MCF 10A (cell line): Measurements from ENCODE around the gene ATF7IP2. TPM values are rescaled to one million over a fixed set of nuclear protein-coding genes. Genes with fewer than 3 reads are reported as not detected.

ENCODE experiments used
- BruUV-seq: library from RNA; stranded (reverse); fragments of 400-500 nt; replicated peaks from 2 replicates; lab custom pipeline; 2021; lab: Mats Ljungman, UMichigan
- CTCF ChIA-PET: fragments of 300-600 bp; sonication (Branson Sonifier 250); formaldehyde crosslinking; extraction: SDS; loops from one replicate; lab custom pipeline; 2021; ENCODE audit warnings: antibody characterized with exemption, inconsistent platforms; lab: Yijun Ruan, JAX
- POLR2A ChIA-PET: fragments of 300-600, 350-650 bp; sonication (Branson Sonifier 250); formaldehyde crosslinking; extraction: SDS; loops from one replicate; lab custom pipeline; 2020; ENCODE audit warnings: antibody characterized with exemption, inconsistent platforms; lab: Yijun Ruan, JAX
- DNase-seq: peaks from one replicate; pipeline ENCODE4 v3.0.0-alpha.2; 2018; ENCODE audit not compliant: unreplicated experiment
- H3K27ac Mint-ChIP-seq: one replicate; pipeline ENCODE4 v1.8.0; 2022; ENCODE audit warnings: mild to moderate bottlenecking, low read depth, mixed read lengths; ENCODE audit not compliant: unreplicated experiment
- H3K27me3 Mint-ChIP-seq: one replicate; pipeline ENCODE4 v1.8.0; 2022; ENCODE audit warnings: mixed read lengths; ENCODE audit not compliant: insufficient read depth, unreplicated experiment
- H3K36me3 Mint-ChIP-seq: one replicate; pipeline ENCODE4 v1.8.0; 2022; ENCODE audit warnings: mild to moderate bottlenecking, moderate library complexity, mixed read lengths; ENCODE audit not compliant: insufficient read depth, unreplicated experiment
- H3K4me1 Mint-ChIP-seq: one replicate; pipeline ENCODE4 v1.8.0; 2022; ENCODE audit warnings: mixed read lengths; ENCODE audit not compliant: insufficient read depth, unreplicated experiment
- H3K4me3 Mint-ChIP-seq: one replicate; pipeline ENCODE4 v1.8.0; 2022; ENCODE audit warnings: mild to moderate bottlenecking, moderate library complexity, mixed read lengths; ENCODE audit not compliant: unreplicated experiment
- H3K9me3 Mint-ChIP-seq: one replicate; pipeline ENCODE4 v1.8.0; 2022; ENCODE audit warnings: mixed read lengths; ENCODE audit not compliant: unreplicated experiment
- intact Hi-C: fragments of 100-400 bp; cut with micrococcal nuclease; formaldehyde crosslinking; loops from 2 replicates; pipeline ENCODE4 v1.14.1; 2022
- total RNA-seq: library from RNA; stranded (reverse); gene quantifications from 2 replicates; pipeline ENCODE4 v1.2.3, GENCODE V29; 2022
- TF ChIP-seq, protein P1 (sequence below): fragments of 200-600 bp; IDR thresholded peaks from one replicate; pipeline ENCODE4 v1.8.0; 2022; ENCODE audit warnings: antibody characterized with exemption, mild to moderate bottlenecking; ENCODE audit not compliant: unreplicated experiment

ATF7IP2 gene
- total RNA-seq, 1 experiment from 2014 or later, result 6.5 TPM

DNA sequence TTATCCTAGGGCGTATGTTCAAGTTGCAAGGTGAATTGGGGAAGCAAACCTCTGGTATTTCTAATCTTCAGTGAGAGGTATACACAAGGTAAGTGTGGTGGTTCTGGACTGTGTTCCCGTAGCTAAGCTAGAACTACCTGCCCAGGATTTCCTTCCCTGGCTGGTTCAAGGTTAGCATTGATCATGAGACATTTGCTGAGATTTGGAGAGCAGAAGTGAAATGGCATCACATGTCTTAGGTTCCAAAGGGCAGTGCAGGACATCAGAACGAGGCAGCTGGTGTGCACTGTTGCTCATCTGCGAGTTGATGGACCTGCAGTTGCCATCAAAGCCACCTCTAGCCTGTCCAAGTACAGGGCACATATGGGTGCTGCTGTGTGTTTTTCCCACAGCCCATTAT is 99.3 kb downstream of the ATF7IP2 start:
- TF ChIP-seq, protein P1, sequence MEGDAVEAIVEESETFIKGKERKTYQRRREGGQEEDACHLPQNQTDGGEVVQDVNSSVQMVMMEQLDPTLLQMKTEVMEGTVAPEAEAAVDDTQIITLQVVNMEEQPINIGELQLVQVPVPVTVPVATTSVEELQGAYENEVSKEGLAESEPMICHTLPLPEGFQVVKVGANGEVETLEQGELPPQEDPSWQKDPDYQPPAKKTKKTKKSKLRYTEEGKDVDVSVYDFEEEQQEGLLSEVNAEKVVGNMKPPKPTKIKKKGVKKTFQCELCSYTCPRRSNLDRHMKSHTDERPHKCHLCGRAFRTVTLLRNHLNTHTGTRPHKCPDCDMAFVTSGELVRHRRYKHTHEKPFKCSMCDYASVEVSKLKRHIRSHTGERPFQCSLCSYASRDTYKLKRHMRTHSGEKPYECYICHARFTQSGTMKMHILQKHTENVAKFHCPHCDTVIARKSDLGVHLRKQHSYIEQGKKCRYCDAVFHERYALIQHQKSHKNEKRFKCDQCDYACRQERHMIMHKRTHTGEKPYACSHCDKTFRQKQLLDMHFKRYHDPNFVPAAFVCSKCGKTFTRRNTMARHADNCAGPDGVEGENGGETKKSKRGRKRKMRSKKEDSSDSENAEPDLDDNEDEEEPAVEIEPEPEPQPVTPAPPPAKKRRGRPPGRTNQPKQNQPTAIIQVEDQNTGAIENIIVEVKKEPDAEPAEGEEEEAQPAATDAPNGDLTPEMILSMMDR, result no peak

DNA sequence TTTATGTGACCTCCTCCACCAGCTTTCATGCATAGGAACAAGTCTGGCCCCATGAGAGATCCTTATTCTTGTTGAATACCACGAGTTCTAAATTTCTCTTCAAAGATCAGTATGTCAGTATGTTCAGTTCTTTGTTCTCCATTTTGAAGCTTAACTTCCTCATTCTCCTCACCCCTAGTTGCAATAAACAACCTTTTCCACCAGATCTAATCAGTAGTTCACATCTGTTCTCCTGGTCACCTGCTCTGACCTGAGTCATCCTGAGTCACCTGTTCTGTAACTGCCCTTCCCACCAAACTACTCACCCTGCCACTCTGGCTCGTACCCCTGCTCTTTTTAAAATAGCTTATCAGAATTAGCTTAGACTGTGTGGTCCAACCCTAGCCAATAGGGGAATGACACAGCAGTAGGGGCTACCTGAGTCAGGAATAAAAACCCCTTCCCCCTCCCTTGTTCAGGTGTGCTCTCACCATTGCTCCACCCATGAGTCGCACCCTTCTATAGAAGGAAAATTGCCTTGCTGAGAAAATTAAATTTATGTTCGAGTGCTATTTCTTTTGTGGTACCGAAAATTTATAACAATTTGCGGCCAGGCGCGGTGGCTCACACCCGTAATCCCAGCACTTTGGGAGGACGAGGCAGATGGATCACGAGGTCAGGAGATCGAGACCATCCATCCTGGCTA is 100.0 kb downstream of the ATF7IP2 start:
- intact Hi-C loops, result no loop called here
- H3K27me3 Mint-ChIP-seq, result no peaks in the 10 kb centered on the region
- ChIA-PET POLR2A (interaction anchor here (0.6 kb wide), 1 partner anchor 17 kb away, joined by 3 read pairs; no protein-coding TSS in a partner anchor), CTCF (interaction anchor here (0.7 to 1.1 kb wide), 2 partner anchors 58 to 229 kb away, joined by 3 read pairs; no protein-coding TSS in a partner anchor)
- H3K36me3 Mint-ChIP-seq, result no peaks in the 10 kb centered on the region
- H3K27ac Mint-ChIP-seq, result no peak overlapping the region
- peaks cover 6% of the 10 kb centered on the region for H3K4me1 Mint-ChIP-seq
- no peak for DNase-seq
- peaks cover 8% of the 10 kb centered on the region for H3K9me3 Mint-ChIP-seq
- TF ChIP-seq, protein P1, result no peak
- no peak overlapping the region for H3K4me3 Mint-ChIP-seq
- BruUV-seq, result no TSS peak

More for the DNA sequence above, 99.3 kb downstream of the ATF7IP2 start:
- no TSS peak for BruUV-seq
- peaks cover 4% of the 10 kb centered on the region for H3K36me3 Mint-ChIP-seq
- no peak overlapping the region for H3K27ac Mint-ChIP-seq
- intact Hi-C loops, result no loop called here
- H3K27me3 Mint-ChIP-seq, result no peaks in the 10 kb centered on the region
- no peak overlapping the region for H3K4me3 Mint-ChIP-seq
- no peak for DNase-seq
- ChIA-PET CTCF (interaction anchor here (1.1 kb wide), 2 partner anchors 57 to 171 kb away, joined by 3 to 6 read pairs; no protein-coding TSS in a partner anchor), POLR2A (interaction anchor here (0.6 kb wide), 1 partner anchor 18 kb away, joined by 3 read pairs; no protein-coding TSS in a partner anchor)
- H3K4me1 Mint-ChIP-seq, result peaks cover 6% of the 10 kb centered on the region
- H3K9me3 Mint-ChIP-seq, result peaks cover 8% of the 10 kb centered on the region

DNA sequence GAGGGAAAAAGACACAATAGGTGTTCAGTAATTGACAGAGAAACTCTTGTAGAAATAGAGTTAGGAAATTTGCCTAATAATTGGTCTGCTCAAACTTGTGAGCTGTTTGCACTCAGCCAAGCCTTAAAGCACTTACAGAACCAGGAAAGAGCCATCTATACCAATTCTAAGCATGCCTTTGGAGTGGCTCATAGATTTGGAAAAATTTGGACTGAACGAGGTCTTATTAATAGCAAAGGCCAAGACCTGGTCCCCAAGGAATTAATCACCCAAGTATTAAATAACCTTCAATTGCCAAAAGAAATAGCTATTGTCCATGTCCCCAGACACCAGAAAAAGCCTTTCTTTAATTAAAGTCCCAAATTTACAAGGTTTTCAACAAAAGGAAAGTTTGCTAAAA is 104.3 kb downstream of the ATF7IP2 start:
- ChIA-PET CTCF (interaction anchor here (0.7 kb wide), 1 partner anchor 67 kb away, joined by 3 read pairs; no protein-coding TSS in a partner anchor), POLR2A (no interaction called here)
- Mint-ChIP-seq H3K4me1 (peaks cover 6% of the 10 kb centered on the region), H3K36me3 (no peaks in the 10 kb centered on the region), H3K27ac (no peak overlapping the region), H3K27me3 (no peaks in the 10 kb centered on the region), H3K9me3 (peaks cover 17% of the 10 kb centered on the region), H3K4me3 (no peak overlapping the region)
- intact Hi-C loops, result no loop called here
- BruUV-seq, result no TSS peak
- no peak for DNase-seq
- TF ChIP-seq, protein P1, result no peak

DNA sequence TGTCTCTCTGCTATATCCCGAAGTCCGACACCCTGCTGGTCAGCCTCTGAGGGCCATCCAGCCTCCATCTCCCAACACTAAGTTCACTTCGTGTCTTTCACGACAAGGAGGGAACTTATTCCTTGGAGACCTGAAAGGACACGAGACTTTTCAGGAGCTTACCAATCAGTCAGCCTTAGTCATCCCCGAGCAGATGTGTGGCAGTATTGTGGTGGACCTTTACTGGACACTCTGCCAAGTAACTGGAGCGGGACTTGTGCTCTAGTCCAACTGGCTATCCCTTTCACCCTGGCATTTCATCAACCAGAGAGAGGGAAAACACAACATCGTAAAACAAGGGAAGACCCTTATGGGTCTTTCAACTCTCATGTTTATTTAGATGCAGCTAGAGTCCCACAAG is 107.4 kb downstream of the ATF7IP2 start:
- ChIA-PET POLR2A (no interaction called here), CTCF (interaction anchor here (1.0 to 2.7 kb wide), 4 partner anchors 16 to 237 kb away, joined by 3 to 17 read pairs (median 4); no protein-coding TSS in a partner anchor)
- no TSS peak for BruUV-seq
- Mint-ChIP-seq H3K4me3 (no peak overlapping the region), H3K9me3 (peaks cover 15% of the 10 kb centered on the region), H3K4me1 (no peaks in the 10 kb centered on the region), H3K27me3 (no peaks in the 10 kb centered on the region), H3K27ac (no peak overlapping the region), H3K36me3 (no peaks in the 10 kb centered on the region)
- TF ChIP-seq, protein P1, result no peak
- no peak for DNase-seq
- intact Hi-C loops, result no loop called here
